Type B pancreatic cell (in vitro differentiated cells): ENCODE measurements around the gene MPST. TPM values are rescaled to one million over a fixed set of nuclear protein-coding genes. Genes with fewer than 3 reads are reported as not detected.

Experiments used
- DNase-seq: peaks from one replicate; pipeline ENCODE4 v3.0.0; 2021; ENCODE audit warnings: mixed read lengths; ENCODE audit not compliant: unreplicated experiment; ENCODE audit errors: extremely low spot score
- H3K27ac Mint-ChIP-seq: 2 replicates; pipeline ENCODE4 v1.8.0; 2021; ENCODE audit warnings: mild to moderate bottlenecking, mixed read lengths
- H3K27me3 Mint-ChIP-seq: 2 replicates; pipeline ENCODE4 v1.8.0; 2021; ENCODE audit warnings: mixed read lengths
- H3K36me3 Mint-ChIP-seq: 2 replicates; pipeline ENCODE4 v1.8.0; 2021; ENCODE audit warnings: mixed read lengths
- H3K4me1 Mint-ChIP-seq: one replicate; pipeline ENCODE4 v1.8.0; 2021; ENCODE audit warnings: mixed read lengths; ENCODE audit not compliant: unreplicated experiment
- H3K4me3 Mint-ChIP-seq: 2 replicates; pipeline ENCODE4 v1.8.0; 2021; ENCODE audit warnings: mild to moderate bottlenecking, mixed read lengths
- H3K9me3 Mint-ChIP-seq: 2 replicates; pipeline ENCODE4 v1.8.0; 2021; ENCODE audit warnings: mixed read lengths
- total RNA-seq: library from RNA; stranded (reverse); gene quantifications from 2 replicates; pipeline ENCODE4 v1.2.1, GENCODE V29; 2021; ENCODE audit warnings: low replicate concordance
- TF ChIP-seq, protein P1 (sequence below): fragments of 200-600 bp; sonication (generic); conservative IDR thresholded peaks from 2 replicates; pipeline ENCODE4 v1.5.0; 2021; ENCODE audit warnings: antibody characterized with exemption, mild to moderate bottlenecking

MPST gene
- total RNA-seq, 1 donor from 2014 or later: 71.3 TPM

DNA sequence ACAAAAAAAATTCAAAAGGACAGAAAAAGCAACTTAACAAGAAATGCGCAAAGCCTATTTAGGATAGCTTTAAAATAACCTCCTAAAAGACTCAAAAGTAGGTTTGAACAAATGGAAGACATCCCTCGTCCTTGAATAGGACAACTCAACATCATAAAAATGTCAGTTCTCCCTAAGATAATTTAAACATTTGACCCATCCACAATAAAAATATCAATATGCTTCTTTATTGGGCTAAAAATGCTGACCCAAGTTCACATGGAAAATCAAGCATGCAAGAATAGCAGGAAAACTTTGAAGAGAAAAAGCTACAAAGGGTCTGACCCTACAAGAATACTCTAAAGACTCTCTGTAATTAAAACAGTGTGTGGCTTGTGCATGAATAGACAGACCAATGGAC is 19.9 kb downstream of the MPST start:
- peaks cover 3% of the 10 kb centered on the region for H3K27me3 Mint-ChIP-seq
- H3K4me1 Mint-ChIP-seq: peaks cover 16% of the 10 kb centered on the region
- no peaks in the 10 kb centered on the region for H3K36me3 Mint-ChIP-seq
- H3K9me3 Mint-ChIP-seq: no peaks in the 10 kb centered on the region
- DNase-seq: no peak
- TF ChIP-seq, protein P1, sequence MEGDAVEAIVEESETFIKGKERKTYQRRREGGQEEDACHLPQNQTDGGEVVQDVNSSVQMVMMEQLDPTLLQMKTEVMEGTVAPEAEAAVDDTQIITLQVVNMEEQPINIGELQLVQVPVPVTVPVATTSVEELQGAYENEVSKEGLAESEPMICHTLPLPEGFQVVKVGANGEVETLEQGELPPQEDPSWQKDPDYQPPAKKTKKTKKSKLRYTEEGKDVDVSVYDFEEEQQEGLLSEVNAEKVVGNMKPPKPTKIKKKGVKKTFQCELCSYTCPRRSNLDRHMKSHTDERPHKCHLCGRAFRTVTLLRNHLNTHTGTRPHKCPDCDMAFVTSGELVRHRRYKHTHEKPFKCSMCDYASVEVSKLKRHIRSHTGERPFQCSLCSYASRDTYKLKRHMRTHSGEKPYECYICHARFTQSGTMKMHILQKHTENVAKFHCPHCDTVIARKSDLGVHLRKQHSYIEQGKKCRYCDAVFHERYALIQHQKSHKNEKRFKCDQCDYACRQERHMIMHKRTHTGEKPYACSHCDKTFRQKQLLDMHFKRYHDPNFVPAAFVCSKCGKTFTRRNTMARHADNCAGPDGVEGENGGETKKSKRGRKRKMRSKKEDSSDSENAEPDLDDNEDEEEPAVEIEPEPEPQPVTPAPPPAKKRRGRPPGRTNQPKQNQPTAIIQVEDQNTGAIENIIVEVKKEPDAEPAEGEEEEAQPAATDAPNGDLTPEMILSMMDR: no peak
- H3K27ac Mint-ChIP-seq: no peak overlapping the region
- H3K4me3 Mint-ChIP-seq: no peak overlapping the region

DNA sequence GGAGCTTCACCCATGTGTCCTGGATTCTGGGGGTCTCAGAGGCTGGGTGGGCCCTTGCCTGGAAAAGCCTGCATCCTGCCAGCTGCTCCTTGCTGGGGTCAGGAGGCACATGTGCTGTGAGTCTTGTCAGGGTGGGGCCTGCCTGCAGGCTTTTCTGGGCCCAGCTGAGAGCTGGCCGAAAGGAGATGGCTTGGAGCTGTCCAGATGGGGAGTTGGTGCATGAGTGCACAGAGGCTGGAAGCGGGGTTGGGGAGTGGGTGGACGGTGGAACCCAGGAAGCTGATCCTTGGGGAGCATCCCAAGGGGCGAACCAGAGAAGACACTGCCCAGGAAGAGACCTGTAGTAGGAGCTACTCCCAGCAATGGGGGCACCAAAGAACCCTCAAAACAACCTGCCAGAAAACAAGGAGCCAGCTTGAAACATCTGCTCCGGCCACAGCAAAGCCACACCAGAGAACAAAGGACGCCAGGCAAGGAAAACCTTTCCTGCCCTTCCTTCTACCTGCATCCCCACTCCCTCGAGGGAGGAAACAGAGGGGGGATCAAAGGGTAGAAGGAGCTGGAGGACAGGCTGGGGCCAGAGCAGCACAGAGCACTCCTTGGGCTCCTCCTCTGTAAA is 23.8 kb downstream of the MPST start:
- Mint-ChIP-seq H3K4me1 (peaks cover 8% of the 10 kb centered on the region), H3K27me3 (no peaks in the 10 kb centered on the region), H3K36me3 (no peaks in the 10 kb centered on the region), H3K9me3 (no peaks in the 10 kb centered on the region), H3K27ac (peak overlapping the region; percentile 63), H3K4me3 (no peak overlapping the region)
- DNase-seq: peak; percentile 58
- TF ChIP-seq, protein P1: no peak

DNA sequence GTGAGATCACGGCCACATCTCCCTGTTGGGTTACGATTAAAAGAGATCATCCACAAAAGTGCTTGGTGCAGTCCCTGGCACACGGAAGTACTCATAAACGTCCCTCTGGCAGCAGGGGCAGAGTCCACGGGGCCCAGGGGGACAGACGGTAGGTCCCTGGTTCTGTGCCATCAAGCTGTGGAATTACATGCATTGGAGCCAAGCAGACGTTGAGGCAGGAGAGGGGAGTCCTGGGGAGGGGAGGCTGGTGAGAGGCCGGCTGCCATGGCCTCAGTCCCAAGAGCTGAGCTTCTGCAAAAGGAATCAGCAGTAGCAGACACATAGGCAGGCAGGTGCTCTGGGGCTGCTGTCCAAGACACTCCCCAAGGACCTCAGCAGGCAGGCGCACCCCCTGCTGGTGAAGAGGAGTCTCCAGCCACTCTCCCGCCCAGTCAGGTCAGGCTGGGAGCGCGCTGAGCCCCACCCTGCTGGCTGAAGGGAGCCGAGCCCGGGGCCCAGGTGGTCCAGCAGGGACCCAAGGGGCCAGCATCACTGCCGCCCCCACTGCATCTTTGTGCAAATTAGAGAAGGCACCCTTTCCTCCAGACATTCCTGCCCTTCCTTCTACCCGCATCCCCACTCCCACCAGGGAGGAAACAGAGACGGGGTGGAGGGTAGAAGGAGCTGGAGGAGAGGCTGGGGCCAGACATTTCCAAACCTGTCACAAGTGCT is 24.4 kb downstream of the MPST start:
- H3K27me3 Mint-ChIP-seq: no peaks in the 10 kb centered on the region
- no peak overlapping the region for H3K4me3 Mint-ChIP-seq
- peak overlapping the region; percentile 63 for H3K27ac Mint-ChIP-seq
- H3K4me1 Mint-ChIP-seq: peaks cover 8% of the 10 kb centered on the region
- H3K36me3 Mint-ChIP-seq: no peaks in the 10 kb centered on the region
- no peaks in the 10 kb centered on the region for H3K9me3 Mint-ChIP-seq
- DNase-seq: no peak
- TF ChIP-seq, protein P1: peak; percentile 68

DNA sequence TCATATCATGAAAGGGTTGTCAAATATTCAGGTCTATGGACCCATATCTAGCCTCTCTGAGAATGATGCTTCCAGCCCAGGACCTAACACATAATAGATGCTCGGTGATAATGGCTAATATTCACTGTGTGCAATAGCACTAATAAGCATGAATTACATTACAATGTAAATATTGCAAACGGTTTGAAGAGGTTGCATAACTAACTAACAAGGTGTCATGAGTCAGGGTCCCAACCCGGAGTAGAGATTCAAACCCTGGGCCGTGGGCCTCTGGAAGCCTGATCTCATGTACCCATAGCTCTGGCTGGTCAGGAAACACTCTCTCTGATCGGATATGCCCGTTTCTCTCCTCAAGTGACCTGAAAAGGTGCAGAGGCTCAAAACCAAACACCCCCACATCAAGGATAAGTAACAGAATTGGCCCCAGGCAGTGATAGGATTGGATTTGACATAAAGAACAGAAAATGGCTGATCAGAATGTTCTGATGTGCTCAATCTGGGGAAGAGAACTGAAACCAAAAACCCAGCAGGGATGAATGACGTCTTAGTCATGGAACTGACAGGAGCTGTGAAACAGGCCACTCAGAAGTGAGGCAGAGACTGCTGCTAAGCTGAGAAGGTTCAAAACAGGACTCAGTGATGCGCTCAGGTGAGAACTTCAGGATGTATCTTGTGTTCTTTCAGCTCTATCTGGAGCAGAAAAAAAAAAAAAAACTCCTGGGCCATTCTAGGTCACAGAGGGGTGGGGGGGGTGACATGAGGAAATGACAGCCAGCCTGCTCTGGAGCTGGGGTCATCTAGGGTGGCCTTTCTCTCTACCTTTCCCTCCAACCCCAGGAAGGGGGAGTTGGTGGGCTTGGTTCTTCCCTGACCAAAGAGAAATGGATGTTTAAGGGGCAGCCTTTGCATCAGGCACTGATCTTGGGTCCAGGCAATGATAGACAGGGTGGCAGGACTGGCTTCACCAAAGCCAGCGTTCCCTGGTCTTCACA is 25.4 kb downstream of the MPST start:
- TF ChIP-seq, protein P1: no peak
- no peak for DNase-seq
- Mint-ChIP-seq H3K36me3 (no peaks in the 10 kb centered on the region), H3K4me1 (peaks cover 4% of the 10 kb centered on the region), H3K4me3 (no peak overlapping the region), H3K9me3 (no peaks in the 10 kb centered on the region), H3K27me3 (no peaks in the 10 kb centered on the region), H3K27ac (no peak overlapping the region)

DNA sequence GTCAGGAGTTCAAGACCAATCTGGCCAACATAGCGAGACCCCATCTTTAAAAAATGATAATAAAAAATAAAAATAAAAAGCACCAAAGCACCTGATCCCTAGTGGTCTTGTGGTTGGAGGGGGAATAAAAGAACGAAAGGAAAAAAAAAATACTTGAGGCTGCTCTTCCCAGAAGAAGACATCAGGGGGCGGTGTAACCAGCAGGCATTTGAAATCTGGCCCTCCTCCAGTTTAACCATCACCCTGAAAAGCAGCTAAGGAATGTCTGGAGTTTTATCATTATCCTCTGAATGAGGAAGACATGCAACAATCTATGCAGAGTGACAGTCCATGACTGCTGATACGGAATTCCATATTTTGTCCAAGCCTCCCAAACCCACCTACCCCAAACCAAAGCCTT is 26.4 kb downstream of the MPST start:
- no peak for DNase-seq
- no peaks in the 10 kb centered on the region for H3K27me3 Mint-ChIP-seq
- TF ChIP-seq, protein P1: peak; percentile 71

More for the DNA sequence above, 26.4 kb downstream of the MPST start:
- no peaks in the 10 kb centered on the region for H3K9me3 Mint-ChIP-seq
- no peak overlapping the region for H3K27ac Mint-ChIP-seq
- no peaks in the 10 kb centered on the region for H3K36me3 Mint-ChIP-seq
- H3K4me3 Mint-ChIP-seq: no peak overlapping the region
- peaks cover 4% of the 10 kb centered on the region for H3K4me1 Mint-ChIP-seq
